ENCODE measurements around the gene MYO7A.

The MYO7A gene

DNA sequence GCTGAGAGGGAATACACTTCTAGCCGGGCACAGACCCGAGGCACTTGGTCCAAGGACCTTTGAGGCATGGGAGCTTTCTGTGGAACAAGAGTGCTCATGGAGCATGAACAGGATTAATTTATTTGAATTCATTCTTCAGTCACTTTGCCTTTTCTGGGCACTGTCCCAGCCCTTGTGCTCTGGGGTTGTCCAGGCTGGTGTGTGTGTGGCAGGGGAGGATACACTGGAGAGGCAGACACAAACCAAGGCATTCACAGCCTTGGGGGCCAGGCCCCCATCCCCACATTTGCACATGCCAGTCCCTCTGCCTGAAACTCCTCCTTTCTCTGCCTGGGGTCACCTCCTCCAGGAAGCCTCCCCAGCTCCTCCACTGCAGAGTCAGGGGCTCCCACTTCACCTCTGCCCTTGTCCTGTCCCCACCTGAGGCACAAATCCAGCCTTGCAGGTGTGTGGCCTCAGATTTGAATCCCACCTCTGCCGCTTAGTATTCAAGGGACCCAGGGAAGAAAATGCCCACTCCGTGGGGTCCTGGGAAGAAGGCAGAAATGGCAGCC, 55.5 kb downstream of the MYO7A start:
- no peaks in the 10 kb centered on the region for H3K9me2 ChIP-seq (replicated peaks; ENCODE audit: low read depth, low read length)

DNA sequence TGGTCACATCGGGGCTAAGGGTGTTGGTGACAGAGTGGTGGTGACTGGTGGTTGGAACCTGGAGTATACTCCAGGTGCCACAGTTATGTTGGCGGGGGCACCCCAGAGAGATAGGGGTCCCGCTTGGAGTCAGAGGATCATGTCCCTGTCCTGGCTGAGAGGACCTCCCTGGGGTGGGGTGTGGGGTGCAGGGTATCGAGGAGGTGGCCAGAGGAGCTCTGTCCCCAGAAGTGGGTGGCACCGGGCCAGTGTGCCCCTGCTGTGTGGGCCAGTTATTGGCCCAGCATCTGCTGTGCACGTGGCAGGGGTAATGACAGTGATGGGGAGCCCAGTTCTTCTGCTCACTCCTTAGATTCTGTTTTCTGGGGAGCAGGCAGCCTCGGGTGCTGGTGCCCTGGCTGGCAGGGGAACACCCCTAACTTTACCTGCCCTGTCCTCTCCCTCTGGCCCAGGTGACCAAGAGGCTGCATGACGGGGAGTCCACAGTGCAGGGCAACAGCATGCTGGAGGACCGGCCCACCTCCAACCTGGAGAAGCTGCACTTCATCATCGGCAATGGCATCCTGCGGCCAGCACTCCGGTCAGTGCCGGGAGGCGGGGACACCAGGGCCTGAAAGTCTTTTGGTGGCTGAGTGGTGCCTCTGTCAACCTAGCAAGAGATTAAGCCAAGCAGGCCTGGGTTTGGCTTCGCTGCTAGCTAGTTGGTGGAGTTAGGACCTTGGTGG, 56.3 kb downstream of the MYO7A start:
- Histone ChIP-seq H3K9ac (ENCODE audit: low read depth, low read length, poor library complexity, severe bottlenecking) (no peak overlapping the region), H3K27me3 (ENCODE audit: insufficient read depth, low read length, poor library complexity, severe bottlenecking) (no peaks in the 10 kb centered on the region), H3K4me3 (ENCODE audit: low read length, poor library complexity, severe bottlenecking) (no peak overlapping the region), H4K20me1 (ENCODE audit: insufficient read depth, low read length, poor library complexity, severe bottlenecking) (no peaks in the 10 kb centered on the region), H3F3A (ENCODE audit: low read depth) (no peaks in the 10 kb centered on the region), H3K79me2 (ENCODE audit: insufficient read depth, low read length) (no peaks in the 10 kb centered on the region), H3K36me3 (ENCODE audit: insufficient read depth, low read length) (no peaks in the 10 kb centered on the region), H3K4me1 (ENCODE audit: insufficient read depth, low read length, poor library complexity, severe bottlenecking) (peaks cover 11% of the 10 kb centered on the region), H3K9me3 (ENCODE audit: insufficient read depth, low read depth, low read length) (no peaks in the 10 kb centered on the region), H3K9me2 (replicated peaks; ENCODE audit: low read depth, low read length) (no peaks in the 10 kb centered on the region), H2AFZ (ENCODE audit: low read length) (no peak overlapping the region), H3K4me2 (ENCODE audit: low read depth, low read length, poor library complexity, severe bottlenecking) (no peak overlapping the region)
- TF ChIP-seq EZH2phosphoT487 (IDR thresholded peaks at IDR 0.05; ENCODE audit: borderline replicate concordance) = no peak
- TF ChIP-seq, protein P1, sequence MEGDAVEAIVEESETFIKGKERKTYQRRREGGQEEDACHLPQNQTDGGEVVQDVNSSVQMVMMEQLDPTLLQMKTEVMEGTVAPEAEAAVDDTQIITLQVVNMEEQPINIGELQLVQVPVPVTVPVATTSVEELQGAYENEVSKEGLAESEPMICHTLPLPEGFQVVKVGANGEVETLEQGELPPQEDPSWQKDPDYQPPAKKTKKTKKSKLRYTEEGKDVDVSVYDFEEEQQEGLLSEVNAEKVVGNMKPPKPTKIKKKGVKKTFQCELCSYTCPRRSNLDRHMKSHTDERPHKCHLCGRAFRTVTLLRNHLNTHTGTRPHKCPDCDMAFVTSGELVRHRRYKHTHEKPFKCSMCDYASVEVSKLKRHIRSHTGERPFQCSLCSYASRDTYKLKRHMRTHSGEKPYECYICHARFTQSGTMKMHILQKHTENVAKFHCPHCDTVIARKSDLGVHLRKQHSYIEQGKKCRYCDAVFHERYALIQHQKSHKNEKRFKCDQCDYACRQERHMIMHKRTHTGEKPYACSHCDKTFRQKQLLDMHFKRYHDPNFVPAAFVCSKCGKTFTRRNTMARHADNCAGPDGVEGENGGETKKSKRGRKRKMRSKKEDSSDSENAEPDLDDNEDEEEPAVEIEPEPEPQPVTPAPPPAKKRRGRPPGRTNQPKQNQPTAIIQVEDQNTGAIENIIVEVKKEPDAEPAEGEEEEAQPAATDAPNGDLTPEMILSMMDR (conservative IDR thresholded peaks at IDR 0.05; ENCODE audit: low read length) = no peak

More for the DNA sequence above, 55.5 kb downstream of the MYO7A start:
- Histone ChIP-seq H3K9ac (ENCODE audit: low read depth, low read length, poor library complexity, severe bottlenecking) (no peak overlapping the region), H3K4me2 (ENCODE audit: low read depth, low read length, poor library complexity, severe bottlenecking) (no peak overlapping the region), H3K4me1 (ENCODE audit: insufficient read depth, low read length, poor library complexity, severe bottlenecking) (peaks cover 11% of the 10 kb centered on the region), H3K36me3 (ENCODE audit: insufficient read depth, low read length) (no peaks in the 10 kb centered on the region), H2AFZ (ENCODE audit: low read length) (no peak overlapping the region), H3K79me2 (ENCODE audit: insufficient read depth, low read length) (no peaks in the 10 kb centered on the region), H3F3A (ENCODE audit: low read depth) (no peaks in the 10 kb centered on the region), H3K27me3 (ENCODE audit: insufficient read depth, low read length, poor library complexity, severe bottlenecking) (no peaks in the 10 kb centered on the region), H4K20me1 (ENCODE audit: insufficient read depth, low read length, poor library complexity, severe bottlenecking) (no peaks in the 10 kb centered on the region), H3K4me3 (ENCODE audit: low read length, poor library complexity, severe bottlenecking) (no peak overlapping the region), H3K9me3 (ENCODE audit: insufficient read depth, low read depth, low read length) (no peaks in the 10 kb centered on the region)
- TF ChIP-seq, protein P1 (conservative IDR thresholded peaks at IDR 0.05; ENCODE audit: low read length) = no peak
- no peak for TF ChIP-seq EZH2phosphoT487 (IDR thresholded peaks at IDR 0.05; ENCODE audit: borderline replicate concordance)

DNA sequence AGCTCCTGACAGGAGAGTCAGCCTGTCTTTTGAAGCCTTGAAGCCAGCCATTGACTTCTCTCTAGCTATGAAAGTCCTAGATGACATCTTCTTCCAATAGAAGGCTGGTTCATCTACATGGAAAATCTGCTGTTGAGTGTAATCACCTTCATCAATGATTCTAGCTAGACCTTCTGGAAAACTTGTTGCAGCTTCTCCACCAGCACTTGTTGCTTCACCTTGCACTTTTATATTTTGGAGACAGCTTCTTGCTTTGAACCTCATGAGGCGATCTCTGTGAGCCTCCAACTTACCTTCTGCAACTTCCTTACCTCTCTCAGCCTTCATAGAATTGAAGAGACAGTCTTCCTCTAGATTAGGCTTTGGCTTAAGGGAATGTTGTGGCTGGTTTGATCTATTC, 58.3 kb downstream of the MYO7A start:
- Histone ChIP-seq H3K4me1 (ENCODE audit: insufficient read depth, low read length, poor library complexity, severe bottlenecking) (peaks cover 11% of the 10 kb centered on the region), H3K9me2 (replicated peaks; ENCODE audit: low read depth, low read length) (no peaks in the 10 kb centered on the region), H3K79me2 (ENCODE audit: insufficient read depth, low read length) (no peaks in the 10 kb centered on the region), H3K9me3 (ENCODE audit: insufficient read depth, low read depth, low read length) (no peaks in the 10 kb centered on the region), H3K4me2 (ENCODE audit: low read depth, low read length, poor library complexity, severe bottlenecking) (no peak overlapping the region), H3K4me3 (ENCODE audit: low read length, poor library complexity, severe bottlenecking) (no peak overlapping the region), H3F3A (ENCODE audit: low read depth) (no peaks in the 10 kb centered on the region), H3K27me3 (ENCODE audit: insufficient read depth, low read length, poor library complexity, severe bottlenecking) (no peaks in the 10 kb centered on the region), H3K36me3 (ENCODE audit: insufficient read depth, low read length) (no peaks in the 10 kb centered on the region), H2AFZ (ENCODE audit: low read length) (no peak overlapping the region), H3K9ac (ENCODE audit: low read depth, low read length, poor library complexity, severe bottlenecking) (no peak overlapping the region), H4K20me1 (ENCODE audit: insufficient read depth, low read length, poor library complexity, severe bottlenecking) (no peaks in the 10 kb centered on the region)
- TF ChIP-seq, protein P1 (conservative IDR thresholded peaks at IDR 0.05; ENCODE audit: low read length) = no peak
- no peak for TF ChIP-seq EZH2phosphoT487 (IDR thresholded peaks at IDR 0.05; ENCODE audit: borderline replicate concordance)

Data from Loucy (cell line).